SK-N-SH treated with all-trans-retinoic acid at 6 μM for 48 hours (cell line): ENCODE measurements around the gene RALGAPB.

ENCODE experiments used
- ATAC-seq: fragments of 200-7000 bp; cut with Tn5 transposase; 3 replicates; pipeline ENCODE4 v1.9.1; 2020; ENCODE audit warnings: mild to moderate bottlenecking, moderate library complexity
- ARNTL ChIP-seq: fragments of 450-650 bp; formaldehyde crosslinking; IDR thresholded peaks from 2 replicates; pipeline ENCODE4 v1.5.0; 2020; ENCODE audit warnings: low read depth, mild to moderate bottlenecking, moderate library complexity, borderline replicate concordance
- BACH2 ChIP-seq: fragments of 250-450 bp; sonication (Bioruptor Pico); IDR thresholded peaks from 2 replicates; pipeline ENCODE4 v1.9.0; 2021; ENCODE audit warnings: mild to moderate bottlenecking, borderline replicate concordance
- CREB5 ChIP-seq: fragments of 250-450 bp; sonication (Bioruptor Pico); IDR thresholded peaks from 2 replicates; pipeline ENCODE4 v1.5.1; 2020; ENCODE audit warnings: low read depth, mild to moderate bottlenecking, moderate library complexity
- CSDC2 ChIP-seq: fragments of 250-450 bp; sonication (Bioruptor Pico); IDR thresholded peaks from 2 replicates; pipeline ENCODE4 v1.5.0; 2020; ENCODE audit warnings: mild to moderate bottlenecking, moderate library complexity
- CSRNP3 ChIP-seq: fragments of 250-450 bp; sonication (Bioruptor Pico); IDR thresholded peaks from 2 replicates; pipeline ENCODE4 v1.5.1; 2021; ENCODE audit warnings: mild to moderate bottlenecking, moderate library complexity
- ESRRG ChIP-seq: fragments of 250-450 bp; sonication (Bioruptor Pico); IDR thresholded peaks from 2 replicates; pipeline ENCODE4 v1.6.1; 2021; ENCODE audit warnings: mild to moderate bottlenecking
- GLIS3 ChIP-seq: fragments of 250-450 bp; sonication (Bioruptor Pico); IDR thresholded peaks from 2 replicates; pipeline ENCODE4 v1.5.0; 2020; ENCODE audit warnings: mild to moderate bottlenecking, moderate library complexity
- ISL1 ChIP-seq: fragments of 250-450 bp; sonication (Bioruptor Pico); IDR thresholded peaks from 2 replicates; pipeline ENCODE4 v2.1.2; 2022; ENCODE audit warnings: mild to moderate bottlenecking, moderate library complexity
- OSR1 ChIP-seq: fragments of 250-450 bp; sonication (Bioruptor Pico); IDR thresholded peaks from 2 replicates; pipeline ENCODE4 v1.8.0; 2022; ENCODE audit warnings: moderate library complexity, mild to moderate bottlenecking, inconsistent platforms
- PATZ1 ChIP-seq: fragments of 250-450 bp; sonication (Bioruptor Pico); IDR thresholded peaks from 2 replicates; pipeline ENCODE4 v1.8.0; 2020; ENCODE audit warnings: mild to moderate bottlenecking, moderate library complexity, borderline replicate concordance
- POU6F1 ChIP-seq: fragments of 250-450 bp; sonication (Bioruptor Pico); IDR thresholded peaks from 2 replicates; pipeline ENCODE4 v1.8.0; 2021; ENCODE audit warnings: low read depth, mild to moderate bottlenecking, moderate library complexity, borderline replicate concordance
- PPARA ChIP-seq: fragments of 250-450 bp; sonication (Bioruptor Pico); IDR thresholded peaks from 2 replicates; pipeline ENCODE4 v1.5.0; 2020; ENCODE audit warnings: mild to moderate bottlenecking, borderline replicate concordance
- RARB ChIP-seq: fragments of 250-450 bp; sonication (Bioruptor Pico); IDR thresholded peaks from 2 replicates; pipeline ENCODE4 v1.8.0; 2021; ENCODE audit warnings: mild to moderate bottlenecking, moderate library complexity
- SNAI2 ChIP-seq: fragments of 250-450 bp; sonication (Bioruptor Pico); IDR thresholded peaks from 2 replicates; pipeline ENCODE4 v1.5.0; 2020; ENCODE audit warnings: mild to moderate bottlenecking, moderate library complexity
- TCF4 ChIP-seq: fragments of 250-450 bp; sonication (Bioruptor Pico); IDR thresholded peaks from 2 replicates; pipeline ENCODE4 v1.8.0; 2021; ENCODE audit warnings: mild to moderate bottlenecking, moderate library complexity, borderline replicate concordance
- TOX ChIP-seq: fragments of 250-450 bp; sonication (Bioruptor Pico); IDR thresholded peaks from 2 replicates; pipeline ENCODE4 v1.8.0; 2021; ENCODE audit warnings: mild to moderate bottlenecking, moderate library complexity, borderline replicate concordance
- TSHZ2 ChIP-seq: fragments of 250-450 bp; sonication (Bioruptor Pico); IDR thresholded peaks from 2 replicates; pipeline ENCODE4 v1.5.0; 2020; ENCODE audit warnings: mild to moderate bottlenecking, moderate library complexity
- ZC3H10 ChIP-seq: fragments of 250-450 bp; sonication (Bioruptor Pico); IDR thresholded peaks from 2 replicates; pipeline ENCODE4 v1.5.1; 2021; ENCODE audit warnings: mild to moderate bottlenecking, moderate library complexity
- ZFP3 ChIP-seq: fragments of 250-450 bp; sonication (Bioruptor Pico); IDR thresholded peaks from 2 replicates; pipeline ENCODE4 v1.5.0; 2020; ENCODE audit warnings: mild to moderate bottlenecking, moderate library complexity
- ZFP30 ChIP-seq: fragments of 450-650 bp; formaldehyde crosslinking; IDR thresholded peaks from 2 replicates; pipeline ENCODE4 v1.5.0; 2022; ENCODE audit warnings: mild to moderate bottlenecking, moderate library complexity
- ZNF565 ChIP-seq: fragments of 450-650 bp; formaldehyde crosslinking; conservative IDR thresholded peaks from 2 replicates; pipeline ENCODE4 v1.5.0; 2020; ENCODE audit warnings: low read depth, mild to moderate bottlenecking, moderate library complexity
- ZNF70 ChIP-seq: fragments of 450-650 bp; formaldehyde crosslinking; IDR thresholded peaks from 2 replicates; pipeline ENCODE4 v1.5.0; 2020; ENCODE audit warnings: mild to moderate bottlenecking, moderate library complexity
- ZNF8 ChIP-seq: fragments of 450-650 bp; formaldehyde crosslinking; IDR thresholded peaks from 2 replicates; pipeline ENCODE4 v1.5.0; 2020; ENCODE audit warnings: mild to moderate bottlenecking, moderate library complexity

The RALGAPB gene

GRCh38 chr20:38581830-38582358 lies 109.3 kb downstream of the RALGAPB start:
- TF ChIP-seq ISL1 (CRISPR knock-in tag) (no peak), ZNF8 (no peak), ESRRG (CRISPR knock-in tag) (no peak), ZFP30 (CRISPR knock-in tag) (no peak), TSHZ2 (CRISPR knock-in tag) (no peak), OSR1 (no peak), ZC3H10 (CRISPR knock-in tag) (no peak), PATZ1 (CRISPR knock-in tag) (no peak), ARNTL (no peak), POU6F1 (CRISPR knock-in tag) (no peak), CSRNP3 (CRISPR knock-in tag) (no peak), ZNF70 (CRISPR knock-in tag) (no peak), CSDC2 (CRISPR knock-in tag) (no peak), ZNF565 (CRISPR knock-in tag) (no peak), ZFP3 (CRISPR knock-in tag) (no peak), PPARA (CRISPR knock-in tag) (no peak), BACH2 (CRISPR knock-in tag) (no peak)

GRCh38 chr20:38583306-38583705 lies 110.7 kb downstream of the RALGAPB start:
- ATAC-seq, result no peak
- no peak for TF ChIP-seq GLIS3 (CRISPR knock-in tag)
- no peak for TF ChIP-seq OSR1
- no peak for TF ChIP-seq CSDC2 (CRISPR knock-in tag)
- TF ChIP-seq ZNF70 (CRISPR knock-in tag), result no peak
- TF ChIP-seq ARNTL, result no peak
- TF ChIP-seq RARB, result no peak
- no peak for TF ChIP-seq PATZ1 (CRISPR knock-in tag)
- TF ChIP-seq TCF4, result no peak
- TF ChIP-seq BACH2 (CRISPR knock-in tag), result no peak
- no peak for TF ChIP-seq ZC3H10 (CRISPR knock-in tag)
- TF ChIP-seq ISL1 (CRISPR knock-in tag), result no peak
- no peak for TF ChIP-seq TSHZ2 (CRISPR knock-in tag)
- no peak for TF ChIP-seq SNAI2 (CRISPR knock-in tag)
- no peak for TF ChIP-seq ZNF565 (CRISPR knock-in tag)
- no peak for TF ChIP-seq ZFP3 (CRISPR knock-in tag)
- TF ChIP-seq TOX, result no peak
- TF ChIP-seq ZFP30 (CRISPR knock-in tag), result no peak
- no peak for TF ChIP-seq CREB5 (CRISPR knock-in tag)
- no peak for TF ChIP-seq ESRRG (CRISPR knock-in tag)
- TF ChIP-seq ZNF8, result no peak

More at GRCh38 chr20:38581830-38582358, 109.3 kb downstream of the RALGAPB start:
- ATAC-seq, result no peak
